Measurements from ENCODE around the gene VSIG4. TPM values are rescaled to one million over a fixed set of nuclear protein-coding genes. Genes with fewer than 3 reads are reported as not detected.

The VSIG4 gene
- total and polyA plus RNA-seq, 10 of the 15 experiments (the other 5 are each of a cell fraction or from before 2014, with no cell fraction given): 0.05 to 0.36 TPM; not detected in 8

DNA sequence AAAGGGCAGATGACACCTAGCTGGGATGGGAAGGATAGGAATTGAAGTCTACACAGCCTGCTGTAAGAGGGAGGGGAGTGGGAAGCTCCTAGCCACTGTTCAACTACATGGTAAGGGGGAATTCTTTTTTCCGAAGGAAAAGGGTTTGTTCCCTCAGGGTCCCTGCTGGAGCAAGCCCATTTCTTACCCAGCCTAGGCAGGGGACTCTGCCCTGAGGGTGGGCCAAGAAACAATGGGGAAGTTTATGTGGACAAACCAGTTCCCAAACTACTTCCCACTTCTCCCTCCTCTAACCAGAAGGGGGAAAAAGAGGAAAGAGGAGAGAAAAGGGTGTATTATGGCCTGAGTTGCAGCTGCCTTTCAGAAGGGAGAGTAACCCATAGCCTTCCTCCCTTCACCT lies 13.5 kb upstream of the VSIG4 start (continued):
- TF ChIP-seq, protein P1, sequence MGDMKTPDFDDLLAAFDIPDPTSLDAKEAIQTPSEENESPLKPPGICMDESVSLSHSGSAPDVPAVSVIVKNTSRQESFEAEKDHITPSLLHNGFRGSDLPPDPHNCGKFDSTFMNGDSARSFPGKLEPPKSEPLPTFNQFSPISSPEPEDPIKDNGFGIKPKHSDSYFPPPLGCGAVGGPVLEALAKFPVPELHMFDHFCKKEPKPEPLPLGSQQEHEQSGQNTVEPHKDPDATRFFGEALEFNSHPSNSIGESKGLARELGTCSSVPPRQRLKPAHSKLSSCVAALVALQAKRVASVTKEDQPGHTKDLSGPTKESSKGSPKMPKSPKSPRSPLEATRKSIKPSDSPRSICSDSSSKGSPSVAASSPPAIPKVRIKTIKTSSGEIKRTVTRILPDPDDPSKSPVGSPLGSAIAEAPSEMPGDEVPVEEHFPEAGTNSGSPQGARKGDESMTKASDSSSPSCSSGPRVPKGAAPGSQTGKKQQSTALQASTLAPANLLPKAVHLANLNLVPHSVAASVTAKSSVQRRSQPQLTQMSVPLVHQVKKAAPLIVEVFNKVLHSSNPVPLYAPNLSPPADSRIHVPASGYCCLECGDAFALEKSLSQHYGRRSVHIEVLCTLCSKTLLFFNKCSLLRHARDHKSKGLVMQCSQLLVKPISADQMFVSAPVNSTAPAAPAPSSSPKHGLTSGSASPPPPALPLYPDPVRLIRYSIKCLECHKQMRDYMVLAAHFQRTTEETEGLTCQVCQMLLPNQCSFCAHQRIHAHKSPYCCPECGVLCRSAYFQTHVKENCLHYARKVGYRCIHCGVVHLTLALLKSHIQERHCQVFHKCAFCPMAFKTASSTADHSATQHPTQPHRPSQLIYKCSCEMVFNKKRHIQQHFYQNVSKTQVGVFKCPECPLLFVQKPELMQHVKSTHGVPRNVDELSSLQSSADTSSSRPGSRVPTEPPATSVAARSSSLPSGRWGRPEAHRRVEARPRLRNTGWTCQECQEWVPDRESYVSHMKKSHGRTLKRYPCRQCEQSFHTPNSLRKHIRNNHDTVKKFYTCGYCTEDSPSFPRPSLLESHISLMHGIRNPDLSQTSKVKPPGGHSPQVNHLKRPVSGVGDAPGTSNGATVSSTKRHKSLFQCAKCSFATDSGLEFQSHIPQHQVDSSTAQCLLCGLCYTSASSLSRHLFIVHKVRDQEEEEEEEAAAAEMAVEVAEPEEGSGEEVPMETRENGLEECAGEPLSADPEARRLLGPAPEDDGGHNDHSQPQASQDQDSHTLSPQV (IDR thresholded peaks at IDR 0.05): no peak
- TF ChIP-seq PAX5 (IDR thresholded peaks at IDR 0.05; ENCODE audit: borderline replicate concordance, low read depth, low read length) (no peak), NFXL1 (IDR thresholded peaks at IDR 0.05; ENCODE audit: borderline replicate concordance) (no peak)
- TF ChIP-seq, protein P2, sequence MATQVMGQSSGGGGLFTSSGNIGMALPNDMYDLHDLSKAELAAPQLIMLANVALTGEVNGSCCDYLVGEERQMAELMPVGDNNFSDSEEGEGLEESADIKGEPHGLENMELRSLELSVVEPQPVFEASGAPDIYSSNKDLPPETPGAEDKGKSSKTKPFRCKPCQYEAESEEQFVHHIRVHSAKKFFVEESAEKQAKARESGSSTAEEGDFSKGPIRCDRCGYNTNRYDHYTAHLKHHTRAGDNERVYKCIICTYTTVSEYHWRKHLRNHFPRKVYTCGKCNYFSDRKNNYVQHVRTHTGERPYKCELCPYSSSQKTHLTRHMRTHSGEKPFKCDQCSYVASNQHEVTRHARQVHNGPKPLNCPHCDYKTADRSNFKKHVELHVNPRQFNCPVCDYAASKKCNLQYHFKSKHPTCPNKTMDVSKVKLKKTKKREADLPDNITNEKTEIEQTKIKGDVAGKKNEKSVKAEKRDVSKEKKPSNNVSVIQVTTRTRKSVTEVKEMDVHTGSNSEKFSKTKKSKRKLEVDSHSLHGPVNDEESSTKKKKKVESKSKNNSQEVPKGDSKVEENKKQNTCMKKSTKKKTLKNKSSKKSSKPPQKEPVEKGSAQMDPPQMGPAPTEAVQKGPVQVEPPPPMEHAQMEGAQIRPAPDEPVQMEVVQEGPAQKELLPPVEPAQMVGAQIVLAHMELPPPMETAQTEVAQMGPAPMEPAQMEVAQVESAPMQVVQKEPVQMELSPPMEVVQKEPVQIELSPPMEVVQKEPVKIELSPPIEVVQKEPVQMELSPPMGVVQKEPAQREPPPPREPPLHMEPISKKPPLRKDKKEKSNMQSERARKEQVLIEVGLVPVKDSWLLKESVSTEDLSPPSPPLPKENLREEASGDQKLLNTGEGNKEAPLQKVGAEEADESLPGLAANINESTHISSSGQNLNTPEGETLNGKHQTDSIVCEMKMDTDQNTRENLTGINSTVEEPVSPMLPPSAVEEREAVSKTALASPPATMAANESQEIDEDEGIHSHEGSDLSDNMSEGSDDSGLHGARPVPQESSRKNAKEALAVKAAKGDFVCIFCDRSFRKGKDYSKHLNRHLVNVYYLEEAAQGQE (IDR thresholded peaks at IDR 0.05; ENCODE audit: low read depth, low read length): no peak
- TF ChIP-seq, protein P3, sequence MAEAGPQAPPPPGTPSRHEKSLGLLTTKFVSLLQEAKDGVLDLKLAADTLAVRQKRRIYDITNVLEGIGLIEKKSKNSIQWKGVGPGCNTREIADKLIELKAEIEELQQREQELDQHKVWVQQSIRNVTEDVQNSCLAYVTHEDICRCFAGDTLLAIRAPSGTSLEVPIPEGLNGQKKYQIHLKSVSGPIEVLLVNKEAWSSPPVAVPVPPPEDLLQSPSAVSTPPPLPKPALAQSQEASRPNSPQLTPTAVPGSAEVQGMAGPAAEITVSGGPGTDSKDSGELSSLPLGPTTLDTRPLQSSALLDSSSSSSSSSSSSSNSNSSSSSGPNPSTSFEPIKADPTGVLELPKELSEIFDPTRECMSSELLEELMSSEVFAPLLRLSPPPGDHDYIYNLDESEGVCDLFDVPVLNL (IDR thresholded peaks at IDR 0.05; ENCODE audit: low read depth, low read length): no peak

Data from GM12878 (cell line).